ENCODE data around the gene GLT1D1.

DNA sequence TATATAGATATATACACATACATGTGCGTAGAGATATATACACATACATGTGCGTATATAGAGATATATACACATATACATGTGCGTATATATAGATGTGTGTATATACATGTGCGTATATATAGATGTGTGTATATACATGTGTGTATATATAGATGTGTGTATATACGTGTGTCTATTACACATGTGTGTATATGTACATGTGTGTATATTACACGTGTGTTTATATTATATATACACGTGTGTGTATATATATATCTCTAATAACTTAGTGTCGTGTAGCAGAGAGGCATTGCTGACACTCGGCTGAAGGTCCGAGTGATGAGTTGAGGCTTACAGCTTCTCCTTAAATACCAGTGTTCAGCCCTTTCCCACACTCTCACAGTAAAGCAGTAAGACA, 133.7 kb downstream of the GLT1D1 start:
- TF ChIP-seq, protein P1, sequence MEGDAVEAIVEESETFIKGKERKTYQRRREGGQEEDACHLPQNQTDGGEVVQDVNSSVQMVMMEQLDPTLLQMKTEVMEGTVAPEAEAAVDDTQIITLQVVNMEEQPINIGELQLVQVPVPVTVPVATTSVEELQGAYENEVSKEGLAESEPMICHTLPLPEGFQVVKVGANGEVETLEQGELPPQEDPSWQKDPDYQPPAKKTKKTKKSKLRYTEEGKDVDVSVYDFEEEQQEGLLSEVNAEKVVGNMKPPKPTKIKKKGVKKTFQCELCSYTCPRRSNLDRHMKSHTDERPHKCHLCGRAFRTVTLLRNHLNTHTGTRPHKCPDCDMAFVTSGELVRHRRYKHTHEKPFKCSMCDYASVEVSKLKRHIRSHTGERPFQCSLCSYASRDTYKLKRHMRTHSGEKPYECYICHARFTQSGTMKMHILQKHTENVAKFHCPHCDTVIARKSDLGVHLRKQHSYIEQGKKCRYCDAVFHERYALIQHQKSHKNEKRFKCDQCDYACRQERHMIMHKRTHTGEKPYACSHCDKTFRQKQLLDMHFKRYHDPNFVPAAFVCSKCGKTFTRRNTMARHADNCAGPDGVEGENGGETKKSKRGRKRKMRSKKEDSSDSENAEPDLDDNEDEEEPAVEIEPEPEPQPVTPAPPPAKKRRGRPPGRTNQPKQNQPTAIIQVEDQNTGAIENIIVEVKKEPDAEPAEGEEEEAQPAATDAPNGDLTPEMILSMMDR (IDR thresholded peaks at IDR 0.05) = no peak
- no peak for TF ChIP-seq POLR2A (IDR thresholded peaks at IDR 0.05)

Data from adrenal gland (tissue), 5 donors.